Measurements from ENCODE around the gene MMRN2.

GRCh38 chr10:86979977-86980448, 22.6 kb upstream of the MMRN2 start:
- TF ChIP-seq CTCF (IDR thresholded peaks at IDR 0.05) (no peak), POLR2A (IDR thresholded peaks at IDR 0.05) (no peak)

All from body of pancreas (tissue), 4 donors.